ENCODE results near the gene BMP8A.
"Not testable (repeated sequence)": the region's sequence is repeated elsewhere in the genome, so short reads cannot be mapped to it uniquely, and the experiment has no call there.

The BMP8A gene, protein sequence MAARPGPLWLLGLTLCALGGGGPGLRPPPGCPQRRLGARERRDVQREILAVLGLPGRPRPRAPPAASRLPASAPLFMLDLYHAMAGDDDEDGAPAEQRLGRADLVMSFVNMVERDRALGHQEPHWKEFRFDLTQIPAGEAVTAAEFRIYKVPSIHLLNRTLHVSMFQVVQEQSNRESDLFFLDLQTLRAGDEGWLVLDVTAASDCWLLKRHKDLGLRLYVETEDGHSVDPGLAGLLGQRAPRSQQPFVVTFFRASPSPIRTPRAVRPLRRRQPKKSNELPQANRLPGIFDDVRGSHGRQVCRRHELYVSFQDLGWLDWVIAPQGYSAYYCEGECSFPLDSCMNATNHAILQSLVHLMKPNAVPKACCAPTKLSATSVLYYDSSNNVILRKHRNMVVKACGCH

GRCh38 chr1:39491146-39491921 is at the start of gene BMP8A:
TSS of gene BMP8A (plus strand) at chr1:39491636. CDS start at chr1:39491992, 356 bp downstream.
- peaks cover 12 to 15% of the 10 kb centered on the region in 2 donors for H3K27me3 ChIP-seq (ENCODE audit: control insufficient read depth in 2 of 2, insufficient read depth in 2 of 2, low read length in 2 of 2)

DNA sequence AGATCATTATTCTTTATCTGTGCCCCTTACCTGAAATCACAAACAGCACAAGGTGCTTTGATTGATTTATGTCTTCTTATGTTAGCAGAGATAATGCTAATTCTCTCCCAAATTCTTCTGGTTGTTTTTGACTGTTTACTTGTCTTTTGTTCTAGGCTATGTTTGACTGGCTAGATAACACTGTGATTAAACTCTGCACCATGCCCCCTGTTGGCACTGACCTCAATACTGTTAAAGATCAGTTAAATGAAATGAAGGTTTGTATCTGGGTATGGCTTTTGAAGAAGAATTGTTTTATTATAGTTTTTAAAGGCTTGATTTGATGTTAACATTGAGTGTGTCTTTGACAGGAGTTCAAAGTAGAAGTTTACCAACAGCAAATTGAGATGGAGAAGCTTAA is 49.6 kb upstream of the BMP8A start:
- no peaks in the 10 kb centered on the region for H3K27me3 ChIP-seq (ENCODE audit: control insufficient read depth in 2 of 2, insufficient read depth in 2 of 2, low read length in 2 of 2)
- peaks cover 65 to 76% of the 10 kb centered on the region in 2 donors for H3K36me3 ChIP-seq (ENCODE audit: control insufficient read depth in 2 of 2, insufficient read depth in 2 of 2, low read length in 2 of 2)
- H3K9me3 ChIP-seq (ENCODE audit: control insufficient read depth in 2 of 2, low read length in 2 of 2): no peaks in the 10 kb centered on the region
- no peak overlapping the region for H3K27ac ChIP-seq (ENCODE audit: low read depth in 2 of 2, low read length in 2 of 2)
- no peak overlapping the region for H3K9ac ChIP-seq (ENCODE audit: low read depth in 1 of 2, low read length in 2 of 2)
- H3K4me3 ChIP-seq (ENCODE audit: low read length in 2 of 2): no peak overlapping the region
- no peaks in the 10 kb centered on the region for H3K4me1 ChIP-seq (ENCODE audit: control insufficient read depth in 2 of 2, insufficient read depth in 2 of 2, low read length in 2 of 2)

More at GRCh38 chr1:39491146-39491921, at the start of gene BMP8A:
- Histone ChIP-seq H3K4me1 (ENCODE audit: control insufficient read depth in 2 of 2, insufficient read depth in 2 of 2, low read length in 2 of 2) (peaks cover 3 to 6% of the 10 kb centered on the region in 2 donors), H3K36me3 (ENCODE audit: control insufficient read depth in 2 of 2, insufficient read depth in 2 of 2, low read length in 2 of 2) (peaks cover 0 to 8% of the 10 kb centered on the region in 2 donors), H3K9ac (ENCODE audit: low read depth in 1 of 2, low read length in 2 of 2) (peak within 1 kb of the TSS; percentile 17 to 54), H3K4me3 (ENCODE audit: low read length in 2 of 2) (peak within 1 kb of the TSS; percentile 52 to 67), H3K9me3 (ENCODE audit: control insufficient read depth in 2 of 2, low read length in 2 of 2) (no peaks in the 10 kb centered on the region), H3K27ac (ENCODE audit: low read depth in 2 of 2, low read length in 2 of 2) (no peak within 1 kb of the TSS)

DNA sequence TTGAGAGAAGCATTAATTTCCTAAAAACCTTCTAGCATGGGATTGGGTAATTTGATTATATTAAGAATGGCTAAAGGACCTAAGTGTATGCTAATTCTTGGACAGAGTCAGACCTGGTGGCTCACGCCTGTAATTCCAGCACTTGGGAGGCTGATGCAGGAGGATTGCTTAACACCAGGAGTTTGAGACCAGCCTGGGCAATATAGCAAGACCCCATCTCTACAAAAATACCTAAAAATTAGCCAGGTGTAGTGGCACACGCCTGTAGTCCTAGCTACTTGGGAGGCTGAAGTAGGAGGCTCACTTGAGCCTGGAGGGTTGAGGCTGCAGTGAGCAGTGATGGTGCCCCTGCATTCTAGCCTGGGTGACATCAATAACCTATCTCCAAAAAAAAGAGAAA is 45.9 kb upstream of the BMP8A start:
- Histone ChIP-seq H3K9me3 (ENCODE audit: control insufficient read depth in 2 of 2, low read length in 2 of 2) (no peaks in the 10 kb centered on the region), H3K4me1 (ENCODE audit: control insufficient read depth in 2 of 2, insufficient read depth in 2 of 2, low read length in 2 of 2) (no peaks in the 10 kb centered on the region), H3K27ac (ENCODE audit: low read depth in 2 of 2, low read length in 2 of 2) (no peak overlapping the region), H3K27me3 (ENCODE audit: control insufficient read depth in 2 of 2, insufficient read depth in 2 of 2, low read length in 2 of 2) (no peaks in the 10 kb centered on the region), H3K9ac (ENCODE audit: low read depth in 1 of 2, low read length in 2 of 2) (no peak overlapping the region), H3K36me3 (ENCODE audit: control insufficient read depth in 2 of 2, insufficient read depth in 2 of 2, low read length in 2 of 2) (peaks cover 67 to 82% of the 10 kb centered on the region in 2 donors), H3K4me3 (ENCODE audit: low read length in 2 of 2) (no peak overlapping the region)

- H3K9ac ChIP-seq (ENCODE audit: low read depth in 1 of 2, low read length in 2 of 2): no peak overlapping the region
- no peaks in the 10 kb centered on the region for H3K9me3 ChIP-seq (ENCODE audit: control insufficient read depth in 2 of 2, low read length in 2 of 2)
Measured at GRCh38 chr1:39446986-39447567, 44.4 kb upstream of the BMP8A start.

GRCh38 chr1:39450041-39450440 is 41.4 kb upstream of the BMP8A start:
- not testable (repeated sequence) for H3K27me3 ChIP-seq (ENCODE audit: control insufficient read depth in 2 of 2, insufficient read depth in 2 of 2, low read length in 2 of 2); H3K9me3 ChIP-seq (ENCODE audit: control insufficient read depth in 2 of 2, low read length in 2 of 2); H3K4me3 ChIP-seq (ENCODE audit: low read length in 2 of 2); H3K27ac ChIP-seq (ENCODE audit: low read depth in 2 of 2, low read length in 2 of 2); H3K9ac ChIP-seq (ENCODE audit: low read depth in 1 of 2, low read length in 2 of 2); H3K4me1 ChIP-seq (ENCODE audit: control insufficient read depth in 2 of 2, insufficient read depth in 2 of 2, low read length in 2 of 2)
- H3K36me3 ChIP-seq (ENCODE audit: control insufficient read depth in 2 of 2, insufficient read depth in 2 of 2, low read length in 2 of 2): peaks cover 68 to 80% of the 10 kb centered on the region in 2 donors

More at GRCh38 chr1:39446986-39447567, 44.4 kb upstream of the BMP8A start:
- H3K36me3 ChIP-seq (ENCODE audit: control insufficient read depth in 2 of 2, insufficient read depth in 2 of 2, low read length in 2 of 2): peaks cover 64 to 81% of the 10 kb centered on the region in 2 donors
- H3K4me3 ChIP-seq (ENCODE audit: low read length in 2 of 2): no peak overlapping the region
- H3K27me3 ChIP-seq (ENCODE audit: control insufficient read depth in 2 of 2, insufficient read depth in 2 of 2, low read length in 2 of 2): no peaks in the 10 kb centered on the region
- H3K27ac ChIP-seq (ENCODE audit: low read depth in 2 of 2, low read length in 2 of 2): no peak overlapping the region
- H3K4me1 ChIP-seq (ENCODE audit: control insufficient read depth in 2 of 2, insufficient read depth in 2 of 2, low read length in 2 of 2): no peaks in the 10 kb centered on the region

- Histone ChIP-seq H3K9ac (ENCODE audit: low read depth in 1 of 2, low read length in 2 of 2) (no peak overlapping the region), H3K27ac (ENCODE audit: low read depth in 2 of 2, low read length in 2 of 2) (peak overlapping the region; percentile 20 to 59), H3K36me3 (ENCODE audit: control insufficient read depth in 2 of 2, insufficient read depth in 2 of 2, low read length in 2 of 2) (peaks cover 74 to 79% of the 10 kb centered on the region in 2 donors), H3K9me3 (ENCODE audit: control insufficient read depth in 2 of 2, low read length in 2 of 2) (no peaks in the 10 kb centered on the region), H3K4me3 (ENCODE audit: low read length in 2 of 2) (no peak overlapping the region), H3K27me3 (ENCODE audit: control insufficient read depth in 2 of 2, insufficient read depth in 2 of 2, low read length in 2 of 2) (no peaks in the 10 kb centered on the region), H3K4me1 (ENCODE audit: control insufficient read depth in 2 of 2, insufficient read depth in 2 of 2, low read length in 2 of 2) (no peaks in the 10 kb centered on the region)
Measured at GRCh38 chr1:39450956-39451606, 40.4 kb upstream of the BMP8A start.

DNA sequence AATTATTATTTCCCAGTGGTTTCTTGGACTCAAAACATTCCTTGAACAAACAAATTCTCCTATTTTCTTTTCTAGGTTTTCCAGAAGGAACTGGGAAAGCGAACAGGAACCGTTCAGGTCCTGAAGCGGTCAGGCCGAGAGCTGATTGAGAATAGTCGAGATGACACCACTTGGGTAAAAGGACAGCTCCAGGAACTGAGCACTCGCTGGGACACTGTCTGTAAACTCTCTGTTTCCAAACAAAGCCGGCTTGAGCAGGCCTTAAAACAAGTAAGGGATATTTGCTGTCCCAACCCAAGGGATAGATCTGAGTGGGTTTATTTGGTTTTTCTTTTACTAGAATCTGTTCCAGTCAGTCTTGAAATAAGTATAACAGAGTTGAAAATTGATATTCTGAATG is 39.4 kb upstream of the BMP8A start:
- H3K4me1 ChIP-seq (ENCODE audit: control insufficient read depth in 2 of 2, insufficient read depth in 2 of 2, low read length in 2 of 2): no peaks in the 10 kb centered on the region
- no peak overlapping the region for H3K27ac ChIP-seq (ENCODE audit: low read depth in 2 of 2, low read length in 2 of 2)
- no peak overlapping the region for H3K9ac ChIP-seq (ENCODE audit: low read depth in 1 of 2, low read length in 2 of 2)
- H3K36me3 ChIP-seq (ENCODE audit: control insufficient read depth in 2 of 2, insufficient read depth in 2 of 2, low read length in 2 of 2): peaks cover 76 to 81% of the 10 kb centered on the region in 2 donors
- no peaks in the 10 kb centered on the region for H3K27me3 ChIP-seq (ENCODE audit: control insufficient read depth in 2 of 2, insufficient read depth in 2 of 2, low read length in 2 of 2)
- no peaks in the 10 kb centered on the region for H3K9me3 ChIP-seq (ENCODE audit: control insufficient read depth in 2 of 2, low read length in 2 of 2)
- no peak overlapping the region for H3K4me3 ChIP-seq (ENCODE audit: low read length in 2 of 2)

DNA sequence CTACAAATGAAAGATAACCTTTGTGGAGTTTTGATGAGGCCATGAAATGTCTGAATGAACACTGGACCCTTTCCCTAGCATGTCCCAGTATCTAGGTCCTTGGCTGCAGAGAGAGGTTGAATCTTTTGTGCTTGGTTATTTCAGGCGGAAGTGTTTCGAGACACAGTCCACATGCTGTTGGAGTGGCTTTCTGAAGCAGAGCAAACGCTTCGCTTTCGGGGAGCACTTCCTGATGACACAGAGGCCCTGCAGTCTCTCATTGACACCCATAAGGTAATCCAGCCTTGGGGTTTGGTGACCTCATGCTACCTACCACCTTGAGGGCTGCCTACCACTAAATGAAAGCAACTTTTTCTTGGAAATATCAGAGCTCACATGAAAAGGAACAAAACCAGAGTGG is 38.9 kb upstream of the BMP8A start:
- Histone ChIP-seq H3K36me3 (ENCODE audit: control insufficient read depth in 2 of 2, insufficient read depth in 2 of 2, low read length in 2 of 2) (peaks cover 78 to 81% of the 10 kb centered on the region in 2 donors), H3K27ac (ENCODE audit: low read depth in 2 of 2, low read length in 2 of 2) (no peak overlapping the region), H3K27me3 (ENCODE audit: control insufficient read depth in 2 of 2, insufficient read depth in 2 of 2, low read length in 2 of 2) (no peaks in the 10 kb centered on the region), H3K4me1 (ENCODE audit: control insufficient read depth in 2 of 2, insufficient read depth in 2 of 2, low read length in 2 of 2) (no peaks in the 10 kb centered on the region), H3K4me3 (ENCODE audit: low read length in 2 of 2) (no peak overlapping the region), H3K9ac (ENCODE audit: low read depth in 1 of 2, low read length in 2 of 2) (no peak overlapping the region), H3K9me3 (ENCODE audit: control insufficient read depth in 2 of 2, low read length in 2 of 2) (no peaks in the 10 kb centered on the region)

GRCh38 chr1:39453603-39454002 is 37.8 kb upstream of the BMP8A start:
- no peaks in the 10 kb centered on the region for H3K27me3 ChIP-seq (ENCODE audit: control insufficient read depth in 2 of 2, insufficient read depth in 2 of 2, low read length in 2 of 2)
- no peak overlapping the region for H3K9ac ChIP-seq (ENCODE audit: low read depth in 1 of 2, low read length in 2 of 2)
- H3K4me1 ChIP-seq (ENCODE audit: control insufficient read depth in 2 of 2, insufficient read depth in 2 of 2, low read length in 2 of 2): no peaks in the 10 kb centered on the region
- H3K27ac ChIP-seq (ENCODE audit: low read depth in 2 of 2, low read length in 2 of 2): no peak overlapping the region
- peaks cover 80 to 82% of the 10 kb centered on the region in 2 donors for H3K36me3 ChIP-seq (ENCODE audit: control insufficient read depth in 2 of 2, insufficient read depth in 2 of 2, low read length in 2 of 2)
- no peak overlapping the region for H3K4me3 ChIP-seq (ENCODE audit: low read length in 2 of 2)
- no peaks in the 10 kb centered on the region for H3K9me3 ChIP-seq (ENCODE audit: control insufficient read depth in 2 of 2, low read length in 2 of 2)
